Measurements from ENCODE around the gene AOPEP.

DNA sequence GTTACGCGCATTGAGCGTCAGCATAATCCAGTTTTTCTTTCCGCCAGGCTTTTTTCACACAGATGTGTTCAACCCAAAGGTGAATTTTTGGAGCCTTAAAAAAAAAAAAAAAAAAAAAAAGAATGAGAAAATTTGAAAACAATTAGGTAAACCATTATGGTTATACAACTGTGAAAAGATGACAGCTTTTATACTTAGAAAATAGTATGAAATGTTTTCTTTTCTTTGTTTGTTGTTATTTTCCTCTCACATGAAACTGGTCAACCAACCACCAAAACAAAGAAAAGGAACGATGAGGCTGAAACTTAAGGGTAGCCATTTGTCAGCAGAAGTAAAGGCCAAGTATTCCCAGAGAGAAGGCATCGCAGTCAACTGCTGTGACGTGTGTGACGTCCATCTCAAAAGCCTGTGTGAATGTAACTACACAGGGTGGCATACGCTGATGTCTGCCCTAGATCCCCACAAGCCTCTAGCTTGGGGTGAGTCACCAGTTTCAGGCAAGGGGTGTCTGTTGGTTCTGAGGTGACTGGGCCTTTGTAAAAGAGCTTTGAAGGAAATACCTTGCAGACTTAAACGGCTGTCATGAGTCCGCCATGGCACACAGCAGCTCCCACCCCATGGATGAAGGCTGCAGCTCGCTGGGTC is 182.9 kb downstream of the AOPEP start:
- TF ChIP-seq CTCF (IDR thresholded peaks at IDR 0.05) (no peak), POLR2A (IDR thresholded peaks at IDR 0.05) (no peak)
